PC-3 (cell line): ENCODE measurements around the gene TCF21. TPM values are rescaled to one million over a fixed set of nuclear protein-coding genes. Genes with fewer than 3 reads are reported as not detected.
A peak's percentile ranks its signal among the peaks of the same experiment; 100 is the strongest.

Source experiments
- ATAC-seq: fragments of 200-7000 bp; cut with Tn5 transposase; 2 replicates; pipeline ENCODE4 v1.9.1; 2020; ENCODE audit warnings: mild to moderate bottlenecking, moderate library complexity
- BruUV-seq: library from RNA; stranded (reverse); fragments of 400-500 nt; replicated peaks from 2 replicates; lab custom pipeline; 2021; lab: Mats Ljungman, UMichigan
- CTCF ChIA-PET: fragments of 300-600 bp; sonication (Branson Sonifier 250); formaldehyde crosslinking; loops from one replicate; lab custom pipeline; 2022; ENCODE audit warnings: antibody characterized with exemption; lab: Charles Lee
- POLR2A ChIA-PET: fragments of 300-600 bp; sonication (Branson Sonifier 250); formaldehyde crosslinking; loops from one replicate; lab custom pipeline; 2022; ENCODE audit warnings: antibody characterized with exemption; ENCODE audit not compliant: unreplicated experiment; lab: Charles Lee
- DNase-seq: peaks from one replicate; pipeline ENCODE4 v3.0.0-alpha.2; 2015
- H2AFZ ChIP-seq: fragments of 300-600 bp; sonication (generic); 2 replicates; pipeline ENCODE4 v1.6.0; 2016; ENCODE audit warnings: antibody characterized with exemption, low read length
- H3F3A ChIP-seq: fragments of 300-600 bp; sonication (generic); one replicate; pipeline ENCODE4 v1.6.0; 2017; ENCODE audit warnings: antibody characterized with exemption, low read length, control low read depth, mild to moderate bottlenecking; ENCODE audit not compliant: unreplicated experiment
- H3K27ac ChIP-seq: fragments of 300-600 bp; sonication (generic); 2 replicates; pipeline ENCODE4 v1.5.1; 2016; ENCODE audit warnings: mild to moderate bottlenecking, low read length
- H3K27me3 ChIP-seq: fragments of 300-600 bp; sonication (generic); 2 replicates; pipeline ENCODE4 v1.6.1; 2016; ENCODE audit warnings: low read length, mixed read lengths
- H3K36me3 ChIP-seq: fragments of 300-600 bp; sonication (generic); 2 replicates; pipeline ENCODE4 v1.6.1; 2016; ENCODE audit warnings: low read depth, mixed run types, low read length, mixed read lengths
- H3K4me1 ChIP-seq: fragments of 300-600 bp; sonication (generic); 2 replicates; pipeline ENCODE4 v1.5.1; 2016; ENCODE audit warnings: low read length; ENCODE audit not compliant: insufficient read depth
- H3K4me2 ChIP-seq: fragments of 300-600 bp; sonication (generic); 2 replicates; pipeline ENCODE4 v1.6.0; 2016; ENCODE audit warnings: low read length
- H3K4me3 ChIP-seq: fragments of 300-600 bp; sonication (generic); 2 replicates; pipeline ENCODE4 v1.5.1; 2016; ENCODE audit warnings: mild to moderate bottlenecking, low read length, mixed read lengths
- H3K79me2 ChIP-seq: fragments of 300-600 bp; sonication (generic); 2 replicates; pipeline ENCODE4 v1.6.1; 2017; ENCODE audit warnings: low read length, mixed read lengths
- H3K9ac ChIP-seq: fragments of 300-600 bp; sonication (generic); 2 replicates; pipeline ENCODE4 v1.6.0; 2016; ENCODE audit warnings: mild to moderate bottlenecking, low read length
- H3K9me2 ChIP-seq: fragments of 300-600 bp; sonication (generic); replicated peaks from 2 replicates; pipeline ENCODE4 v1.6.1; 2016; ENCODE audit warnings: mixed run types, low read length, mixed read lengths
- H3K9me3 ChIP-seq: fragments of 300-600 bp; sonication (generic); 2 replicates; pipeline ENCODE4 v1.6.1; 2016; ENCODE audit warnings: low read length, mixed read lengths
- H4K20me1 ChIP-seq: fragments of 300-600 bp; sonication (generic); 2 replicates; pipeline ENCODE4 v1.6.1; 2016; ENCODE audit warnings: low read length, mixed read lengths
- CTCF ChIP-seq: fragments of 300-600 bp; sonication (generic); conservative IDR thresholded peaks from 2 replicates; pipeline ENCODE4 v1.5.1; 2017; ENCODE audit warnings: antibody characterized with exemption, low read depth, mild to moderate bottlenecking, low read length
- EZH2 ChIP-seq: fragments of 300-600 bp; sonication (generic); IDR thresholded peaks from one replicate; pipeline ENCODE4 v1.6.1; 2017; ENCODE audit warnings: antibody characterized with exemption, mild to moderate bottlenecking, low read length; ENCODE audit not compliant: unreplicated experiment
- EZH2phosphoT487 ChIP-seq: fragments of 300-600 bp; sonication (generic); IDR thresholded peaks from 2 replicates; pipeline ENCODE4 v1.6.1; 2018; ENCODE audit warnings: mild to moderate bottlenecking, antibody characterized with exemption, low read length, borderline replicate concordance
- intact Hi-C: fragments of 100-400 bp; cut with micrococcal nuclease; formaldehyde crosslinking; loops from 2 replicates; pipeline ENCODE4 v1.9.0; 2023
- total RNA-seq: library from RNA; depleted of rRNA; stranded (reverse); fragments of >200 nt; gene quantifications from 2 replicates; pipeline ENCODE4 v1.2.3, GENCODE V29; 2014

Gene TCF21
- total RNA-seq, 1 experiment from 2014 or later: not detected

GRCh38 chr6:133918208-133918930 lies 29.5 kb downstream of the TCF21 start:
- no TSS peak for BruUV-seq
- H3K36me3 ChIP-seq: no peaks in the 10 kb centered on the region; the same call in 1 of the 2 replicates
- no peak overlapping the region for H3K4me2 ChIP-seq
- H3K4me3 ChIP-seq: no peak overlapping the region
- no peaks in the 10 kb centered on the region for H3K27me3 ChIP-seq
- no peaks in the 10 kb centered on the region for H3F3A ChIP-seq
- H3K79me2 ChIP-seq: no peaks in the 10 kb centered on the region
- intact Hi-C loops: loop anchor here (10.0 kb wide), 1 partner anchor 1084 kb away; no protein-coding TSS in a partner anchor
- H3K9ac ChIP-seq: no peak overlapping the region
- no peaks in the 10 kb centered on the region; the same call in 1 of the 2 replicates for H3K4me1 ChIP-seq
- no peak overlapping the region for H3K27ac ChIP-seq
- CTCF ChIA-PET: no interaction called here
- POLR2A ChIA-PET: no interaction called here
- DNase-seq (no peak), ATAC-seq (no peak)
- no peak overlapping the region for H2AFZ ChIP-seq
- TF ChIP-seq CTCF: no peak
- no peak for TF ChIP-seq EZH2
- no peak for TF ChIP-seq EZH2phosphoT487
- no peaks in the 10 kb centered on the region for H3K9me2 ChIP-seq
- H4K20me1 ChIP-seq: no peaks in the 10 kb centered on the region
- H3K9me3 ChIP-seq: no peaks in the 10 kb centered on the region

GRCh38 chr6:133919362-133919761 lies 30.4 kb downstream of the TCF21 start:
- Histone ChIP-seq H3K36me3 (no peaks in the 10 kb centered on the region; the same call in 1 of the 2 replicates), H3K27ac (no peak overlapping the region), H2AFZ (no peak overlapping the region), H3K9ac (no peak overlapping the region), H3K4me1 (no peaks in the 10 kb centered on the region; the same call in 1 of the 2 replicates), H4K20me1 (no peaks in the 10 kb centered on the region), H3K4me3 (no peak overlapping the region), H3K27me3 (no peaks in the 10 kb centered on the region), H3K79me2 (no peaks in the 10 kb centered on the region), H3F3A (no peaks in the 10 kb centered on the region), H3K9me2 (no peaks in the 10 kb centered on the region), H3K4me2 (no peak overlapping the region), H3K9me3 (no peaks in the 10 kb centered on the region)
- ATAC-seq: no peak
- ChIA-PET POLR2A (no interaction called here), CTCF (no interaction called here)
- no peak for DNase-seq
- TF ChIP-seq EZH2phosphoT487 (no peak), CTCF (no peak), EZH2 (no peak)
- intact Hi-C loops: loop anchor here (10.0 kb wide), 1 partner anchor 1085 kb away; no protein-coding TSS in a partner anchor
- no TSS peak for BruUV-seq

GRCh38 chr6:133921249-133921859 lies 32.4 kb downstream of the TCF21 start:
- Histone ChIP-seq H2AFZ (no peak overlapping the region), H3F3A (no peaks in the 10 kb centered on the region), H3K27me3 (no peaks in the 10 kb centered on the region), H3K4me3 (no peak overlapping the region), H3K9me2 (no peaks in the 10 kb centered on the region), H3K4me2 (0 out of 2 replicates have a peak overlapping the region, but pooled peaks have one; percentile 51), H3K36me3 (no peaks in the 10 kb centered on the region; the same call in 1 of the 2 replicates), H3K27ac (no peak overlapping the region), H3K9me3 (no peaks in the 10 kb centered on the region), H3K9ac (no peak overlapping the region), H3K79me2 (no peaks in the 10 kb centered on the region), H3K4me1 (no peaks in the 10 kb centered on the region; the same call in 1 of the 2 replicates), H4K20me1 (no peaks in the 10 kb centered on the region)
- TF ChIP-seq EZH2phosphoT487 (no peak), EZH2 (no peak), CTCF (peak; percentile 60)
- CTCF ChIA-PET: interaction anchor here (0.6 to 1.1 kb wide), 5 partner anchors 39 to 352 kb away, joined by 4 to 8 read pairs (median 4); no protein-coding TSS in a partner anchor
- BruUV-seq: no TSS peak
- DNase-seq: peak; percentile 88
- ATAC-seq: peak; percentile 69
- intact Hi-C loops: no loop called here
- POLR2A ChIA-PET: no interaction called here
